Testis (tissue), 2 donors: ENCODE results near the gene ANKRD36C.
"Not testable (repeated sequence)": the region's sequence is repeated elsewhere in the genome, so short reads cannot be mapped to it uniquely, and the experiment has no call there.

Source experiments
- POLR2A ChIP-seq: fragments of 450-650 bp; IDR thresholded peaks from one replicate; pipeline ENCODE4 v1.6.1; 2017; ENCODE audit warnings: antibody characterized with exemption, mild to moderate bottlenecking, moderate library complexity
- TF ChIP-seq, protein P1 (sequence below), 3 experiments: fragments of 450-650 bp in 2 of 3; fragments of 200-600 bp in 1 of 3; sonication (generic) in 1 of 3; IDR thresholded peaks; one replicate each; pipeline ENCODE4 v1.5.1; 2016 to 2019; ENCODE audit warnings: antibody characterized with exemption in 3 of 3, mild to moderate bottlenecking in 2 of 3, moderate library complexity in 1 of 3

GRCh38 chr2:95911431-95911830, 80.2 kb downstream of the ANKRD36C start:
- TF ChIP-seq POLR2A = not testable (repeated sequence)
- TF ChIP-seq, protein P1, sequence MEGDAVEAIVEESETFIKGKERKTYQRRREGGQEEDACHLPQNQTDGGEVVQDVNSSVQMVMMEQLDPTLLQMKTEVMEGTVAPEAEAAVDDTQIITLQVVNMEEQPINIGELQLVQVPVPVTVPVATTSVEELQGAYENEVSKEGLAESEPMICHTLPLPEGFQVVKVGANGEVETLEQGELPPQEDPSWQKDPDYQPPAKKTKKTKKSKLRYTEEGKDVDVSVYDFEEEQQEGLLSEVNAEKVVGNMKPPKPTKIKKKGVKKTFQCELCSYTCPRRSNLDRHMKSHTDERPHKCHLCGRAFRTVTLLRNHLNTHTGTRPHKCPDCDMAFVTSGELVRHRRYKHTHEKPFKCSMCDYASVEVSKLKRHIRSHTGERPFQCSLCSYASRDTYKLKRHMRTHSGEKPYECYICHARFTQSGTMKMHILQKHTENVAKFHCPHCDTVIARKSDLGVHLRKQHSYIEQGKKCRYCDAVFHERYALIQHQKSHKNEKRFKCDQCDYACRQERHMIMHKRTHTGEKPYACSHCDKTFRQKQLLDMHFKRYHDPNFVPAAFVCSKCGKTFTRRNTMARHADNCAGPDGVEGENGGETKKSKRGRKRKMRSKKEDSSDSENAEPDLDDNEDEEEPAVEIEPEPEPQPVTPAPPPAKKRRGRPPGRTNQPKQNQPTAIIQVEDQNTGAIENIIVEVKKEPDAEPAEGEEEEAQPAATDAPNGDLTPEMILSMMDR (IDR thresholded peaks at IDR 0.05) = not testable (repeated sequence)
